IMR-90 (cell line): ENCODE data around the gene TRMT1.

Source experiments
- BHLHE40 ChIP-seq: fragments of 150-350 bp; IDR thresholded peaks from 2 replicates; pipeline ENCODE4 v1.6.1; 2016; ENCODE audit warnings: mild to moderate bottlenecking, low read depth, low read length
- CEBPB ChIP-seq: IDR thresholded peaks from 2 replicates; pipeline ENCODE4 v1.6.1; 2012; ENCODE audit warnings: low read depth, low read length, improper control_type of control experiment
- FOS ChIP-seq: fragments of 150-350 bp; IDR thresholded peaks from 2 replicates; pipeline ENCODE4 v1.6.1; 2016; ENCODE audit warnings: low read depth, low read length
- RCOR1 ChIP-seq: IDR thresholded peaks from 2 replicates; pipeline ENCODE4 v1.6.1; 2012; ENCODE audit warnings: mild to moderate bottlenecking, low read length, improper control_type of control experiment; ENCODE audit not compliant: insufficient replicate concordance
- SMC3 ChIP-seq: fragments of 150-350 bp; IDR thresholded peaks from 2 replicates; pipeline ENCODE4 v1.6.1; 2016; ENCODE audit warnings: low read depth, mild to moderate bottlenecking, antibody characterized with exemption, low read length, moderate library complexity
- TF ChIP-seq, protein P1 (sequence below): conservative IDR thresholded peaks from 2 replicates; pipeline ENCODE4 v1.5.1; 2012; ENCODE audit warnings: mild to moderate bottlenecking, low read depth, low read length, improper control_type of control experiment

DNA sequence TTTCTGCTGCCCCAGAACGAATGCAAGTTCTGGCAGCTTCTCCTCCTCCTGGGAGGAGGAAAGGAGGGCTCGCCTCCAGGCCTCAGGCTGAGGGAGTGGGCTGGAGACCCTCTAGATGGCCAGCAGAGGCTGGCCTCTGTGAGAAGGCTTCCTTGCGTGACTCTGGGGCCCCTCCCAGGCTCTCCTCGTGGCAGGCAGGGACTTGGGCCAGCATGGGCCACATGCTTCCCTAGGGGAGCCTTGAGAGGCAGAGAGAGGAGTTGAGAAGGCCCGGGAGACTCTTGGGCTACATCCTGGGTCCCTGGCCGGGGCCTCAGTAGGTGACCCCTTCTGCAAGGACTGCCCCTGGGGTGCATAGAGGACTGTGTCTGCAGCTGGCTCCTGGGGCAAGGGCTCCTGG, 39.8 kb downstream of the TRMT1 start:
- TF ChIP-seq BHLHE40 = no peak
- no peak for TF ChIP-seq SMC3
- TF ChIP-seq, protein P1, sequence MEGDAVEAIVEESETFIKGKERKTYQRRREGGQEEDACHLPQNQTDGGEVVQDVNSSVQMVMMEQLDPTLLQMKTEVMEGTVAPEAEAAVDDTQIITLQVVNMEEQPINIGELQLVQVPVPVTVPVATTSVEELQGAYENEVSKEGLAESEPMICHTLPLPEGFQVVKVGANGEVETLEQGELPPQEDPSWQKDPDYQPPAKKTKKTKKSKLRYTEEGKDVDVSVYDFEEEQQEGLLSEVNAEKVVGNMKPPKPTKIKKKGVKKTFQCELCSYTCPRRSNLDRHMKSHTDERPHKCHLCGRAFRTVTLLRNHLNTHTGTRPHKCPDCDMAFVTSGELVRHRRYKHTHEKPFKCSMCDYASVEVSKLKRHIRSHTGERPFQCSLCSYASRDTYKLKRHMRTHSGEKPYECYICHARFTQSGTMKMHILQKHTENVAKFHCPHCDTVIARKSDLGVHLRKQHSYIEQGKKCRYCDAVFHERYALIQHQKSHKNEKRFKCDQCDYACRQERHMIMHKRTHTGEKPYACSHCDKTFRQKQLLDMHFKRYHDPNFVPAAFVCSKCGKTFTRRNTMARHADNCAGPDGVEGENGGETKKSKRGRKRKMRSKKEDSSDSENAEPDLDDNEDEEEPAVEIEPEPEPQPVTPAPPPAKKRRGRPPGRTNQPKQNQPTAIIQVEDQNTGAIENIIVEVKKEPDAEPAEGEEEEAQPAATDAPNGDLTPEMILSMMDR = no peak
- TF ChIP-seq CEBPB = no peak
- no peak for TF ChIP-seq FOS
- no peak for TF ChIP-seq RCOR1
